ENCODE results near the gene RASSF10. TPM values are rescaled to one million over a fixed set of nuclear protein-coding genes. Genes with fewer than 3 reads are reported as not detected.

RASSF10 gene
- polyA plus RNA-seq, 3 donors = not detected

- Histone ChIP-seq H2AFZ (ENCODE audit: insufficient read depth, low read depth, low read length, poor library complexity, severe bottlenecking) (no peak overlapping the region), H3K4me1 (ENCODE audit: control insufficient read depth in 1 of 2, insufficient read depth in 2 of 2, low read length in 2 of 2) (peaks cover 8 to 10% of the 10 kb centered on the region in 2 donors), H4K20me1 (ENCODE audit: insufficient read depth, low read length) (no peaks in the 10 kb centered on the region), H3K4me2 (replicated peaks; ENCODE audit: extremely low read depth, low read length, poor library complexity, severe bottlenecking) (no peak overlapping the region), H3K9me3 (replicated peaks in 1 of 2; ENCODE audit: control insufficient read depth in 1 of 2, insufficient read depth in 1 of 2, low read length in 2 of 2) (peaks cover 0 to 20% of the 10 kb centered on the region in 2 donors), H3K36me3 (replicated peaks in 1 of 2; ENCODE audit: control insufficient read depth in 1 of 2, insufficient read depth in 2 of 2, low read length in 2 of 2) (no peaks in the 10 kb centered on the region), H3K27me3 (ENCODE audit: control insufficient read depth in 2 of 2, insufficient read depth in 2 of 2, low read length in 2 of 2) (peaks cover 69 to 79% of the 10 kb centered on the region in 2 donors), H3K4me3 (replicated peaks in 1 of 3; ENCODE audit: low read depth in 2 of 3, low read length in 3 of 3) (no peak overlapping the region), H3K79me2 (ENCODE audit: insufficient read depth, low read length) (no peaks in the 10 kb centered on the region), H3K27ac (ENCODE audit: low read depth in 1 of 2, low read length in 2 of 2) (no peak overlapping the region), H3K9ac (ENCODE audit: insufficient read depth, low read length, poor library complexity, severe bottlenecking) (no peak overlapping the region)
- H3K4me1 Mint-ChIP-seq = peaks cover 24% of the 10 kb centered on the region
- intact Hi-C loops (cut with micrococcal nuclease) = no loop called here
- H3K4me3 Mint-ChIP-seq = peak overlapping the region in 1 of 2 donors; percentile 73
- peaks cover 0 to 3% of the 10 kb centered on the region in 2 donors for H3K36me3 Mint-ChIP-seq
- DNase-seq = no peak
- H3K9me3 Mint-ChIP-seq = peaks cover 0 to 7% (median 2%) of the 10 kb centered on the region in 7 donors
- no peak overlapping the region for H3K27ac Mint-ChIP-seq
- TF ChIP-seq CTCF (IDR thresholded peaks at IDR 0.05) = no peak
- peaks cover 59 to 84% (median 67%) of the 10 kb centered on the region in 3 donors for H3K27me3 Mint-ChIP-seq (ENCODE audit: low read depth in 3 of 3)
- WGBS (ENCODE audit: insufficient coverage) = 2% methylated on average over 94 of the region's 94 CpGs
Measured at GRCh38 chr11:13009921-13010748, 1.0 kb downstream of the RASSF10 start.

- Histone ChIP-seq H3K27ac (ENCODE audit: low read depth in 1 of 2, low read length in 2 of 2) (no peak overlapping the region), H3K79me2 (ENCODE audit: insufficient read depth, low read length) (no peaks in the 10 kb centered on the region), H3K9me3 (replicated peaks in 1 of 2; ENCODE audit: control insufficient read depth in 1 of 2, insufficient read depth in 1 of 2, low read length in 2 of 2) (peaks cover 0 to 20% of the 10 kb centered on the region in 2 donors), H3K4me2 (replicated peaks; ENCODE audit: extremely low read depth, low read length, poor library complexity, severe bottlenecking) (no peak overlapping the region), H3K27me3 (ENCODE audit: control insufficient read depth in 2 of 2, insufficient read depth in 2 of 2, low read length in 2 of 2) (peaks cover 69 to 81% of the 10 kb centered on the region in 2 donors), H2AFZ (ENCODE audit: insufficient read depth, low read depth, low read length, poor library complexity, severe bottlenecking) (no peak overlapping the region), H3K9ac (ENCODE audit: insufficient read depth, low read length, poor library complexity, severe bottlenecking) (no peak overlapping the region), H4K20me1 (ENCODE audit: insufficient read depth, low read length) (no peaks in the 10 kb centered on the region), H3K36me3 (replicated peaks in 1 of 2; ENCODE audit: control insufficient read depth in 1 of 2, insufficient read depth in 2 of 2, low read length in 2 of 2) (no peaks in the 10 kb centered on the region), H3K4me3 (replicated peaks in 1 of 3; ENCODE audit: low read depth in 2 of 3, low read length in 3 of 3) (no peak overlapping the region), H3K4me1 (ENCODE audit: control insufficient read depth in 1 of 2, insufficient read depth in 2 of 2, low read length in 2 of 2) (peaks cover 8 to 10% of the 10 kb centered on the region in 2 donors)
- H3K9me3 Mint-ChIP-seq = peaks cover 0 to 7% (median 2%) of the 10 kb centered on the region in 7 donors
- peaks cover 0 to 3% of the 10 kb centered on the region in 2 donors for H3K36me3 Mint-ChIP-seq
- H3K4me1 Mint-ChIP-seq = peaks cover 24% of the 10 kb centered on the region
- peak overlapping the region in 1 of 7 donors; percentile 13 for H3K27ac Mint-ChIP-seq
- peaks cover 63 to 86% (median 74%) of the 10 kb centered on the region in 3 donors for H3K27me3 Mint-ChIP-seq (ENCODE audit: low read depth in 3 of 3)
- 4% methylated on average over 17 of the region's 37 CpGs for WGBS (ENCODE audit: insufficient coverage)
- no peak for DNase-seq
- peak overlapping the region in 1 of 2 donors; percentile 78 for H3K4me3 Mint-ChIP-seq
- intact Hi-C loops (cut with micrococcal nuclease) = no loop called here
- TF ChIP-seq CTCF (IDR thresholded peaks at IDR 0.05) = no peak
Measured at GRCh38 chr11:13010749-13011465, 1.8 kb downstream of the RASSF10 start.
